AG10803 (cell line): ENCODE measurements around the gene TTC27.

ENCODE experiments used
- DNase-seq: peaks from one replicate; pipeline ENCODE4 v3.0.0; 2010; ENCODE audit warnings: low read depth
- H3K4me3 ChIP-seq: 2 replicates; pipeline ENCODE4 v1.5.1; 2011; ENCODE audit warnings: mild to moderate bottlenecking, low read length, control low read depth
- TF ChIP-seq, protein P1 (sequence below): conservative IDR thresholded peaks from 2 replicates; pipeline ENCODE4 v1.5.1; 2011; ENCODE audit warnings: mild to moderate bottlenecking, low read length, control low read depth, inconsistent platforms

The TTC27 gene

DNA sequence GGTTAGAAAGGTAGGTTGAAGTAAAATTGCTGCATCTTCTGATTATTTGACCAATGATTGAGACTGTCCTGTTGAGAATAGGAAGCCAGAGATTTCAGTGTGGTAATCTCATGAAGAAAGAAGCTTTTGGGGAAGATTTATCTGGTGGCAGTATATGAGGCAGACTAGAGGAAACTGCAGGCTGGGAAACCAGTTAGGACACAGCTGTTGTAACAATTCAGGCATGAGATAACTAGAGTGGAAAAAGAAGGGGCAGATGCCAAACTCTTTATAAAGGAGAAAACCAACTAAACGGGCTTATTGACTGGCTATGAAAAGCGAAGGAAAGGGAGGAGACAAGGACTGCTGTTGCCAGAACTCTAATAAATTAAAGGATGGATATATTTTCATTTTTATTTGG, 155.6 kb downstream of the TTC27 start:
- no peak for DNase-seq

DNA sequence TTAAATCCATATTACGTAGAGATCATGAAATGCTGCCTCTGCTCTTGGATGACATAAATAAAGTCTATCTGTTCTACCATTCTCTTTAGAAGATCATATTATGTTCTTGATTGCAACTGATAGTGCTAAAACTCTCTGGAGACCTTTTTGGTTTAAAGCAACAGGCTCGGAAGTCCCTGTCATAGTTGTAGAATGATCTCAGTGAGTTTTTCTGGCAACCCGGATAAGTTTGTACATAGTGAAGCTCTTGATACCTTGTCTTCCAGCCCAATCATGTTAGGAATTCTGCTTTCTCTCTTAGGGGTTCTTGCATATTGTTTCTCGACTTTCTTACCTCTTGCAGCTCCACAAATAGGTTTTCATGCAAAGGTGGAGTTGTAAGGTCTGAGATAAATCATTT, 156.1 kb downstream of the TTC27 start:
- TF ChIP-seq, protein P1, sequence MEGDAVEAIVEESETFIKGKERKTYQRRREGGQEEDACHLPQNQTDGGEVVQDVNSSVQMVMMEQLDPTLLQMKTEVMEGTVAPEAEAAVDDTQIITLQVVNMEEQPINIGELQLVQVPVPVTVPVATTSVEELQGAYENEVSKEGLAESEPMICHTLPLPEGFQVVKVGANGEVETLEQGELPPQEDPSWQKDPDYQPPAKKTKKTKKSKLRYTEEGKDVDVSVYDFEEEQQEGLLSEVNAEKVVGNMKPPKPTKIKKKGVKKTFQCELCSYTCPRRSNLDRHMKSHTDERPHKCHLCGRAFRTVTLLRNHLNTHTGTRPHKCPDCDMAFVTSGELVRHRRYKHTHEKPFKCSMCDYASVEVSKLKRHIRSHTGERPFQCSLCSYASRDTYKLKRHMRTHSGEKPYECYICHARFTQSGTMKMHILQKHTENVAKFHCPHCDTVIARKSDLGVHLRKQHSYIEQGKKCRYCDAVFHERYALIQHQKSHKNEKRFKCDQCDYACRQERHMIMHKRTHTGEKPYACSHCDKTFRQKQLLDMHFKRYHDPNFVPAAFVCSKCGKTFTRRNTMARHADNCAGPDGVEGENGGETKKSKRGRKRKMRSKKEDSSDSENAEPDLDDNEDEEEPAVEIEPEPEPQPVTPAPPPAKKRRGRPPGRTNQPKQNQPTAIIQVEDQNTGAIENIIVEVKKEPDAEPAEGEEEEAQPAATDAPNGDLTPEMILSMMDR, result no peak
- H3K4me3 ChIP-seq, result no peak overlapping the region
- no peak for DNase-seq

More for the DNA sequence above, 155.6 kb downstream of the TTC27 start:
- H3K4me3 ChIP-seq, result no peak overlapping the region
- TF ChIP-seq, protein P1, result no peak

DNA sequence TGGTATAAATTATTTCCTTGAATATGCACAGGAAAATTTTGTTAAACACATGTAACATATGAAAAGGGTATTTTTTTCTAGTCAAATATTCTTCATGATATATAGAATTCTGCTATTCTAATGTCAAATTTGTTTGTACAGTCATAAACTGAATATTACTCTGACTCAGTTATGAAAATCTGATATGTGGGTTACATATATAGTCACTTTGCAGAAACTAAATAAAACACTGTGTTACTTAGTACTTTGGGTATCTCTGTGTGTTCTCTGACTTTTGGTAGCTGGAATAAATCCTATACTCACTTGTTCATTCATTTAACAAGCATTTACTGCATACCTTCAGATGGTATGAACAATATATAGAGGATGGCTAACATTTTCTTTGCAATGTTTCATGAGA, 159.4 kb downstream of the TTC27 start:
- TF ChIP-seq, protein P1, result no peak
- no peak overlapping the region for H3K4me3 ChIP-seq
- no peak for DNase-seq

DNA sequence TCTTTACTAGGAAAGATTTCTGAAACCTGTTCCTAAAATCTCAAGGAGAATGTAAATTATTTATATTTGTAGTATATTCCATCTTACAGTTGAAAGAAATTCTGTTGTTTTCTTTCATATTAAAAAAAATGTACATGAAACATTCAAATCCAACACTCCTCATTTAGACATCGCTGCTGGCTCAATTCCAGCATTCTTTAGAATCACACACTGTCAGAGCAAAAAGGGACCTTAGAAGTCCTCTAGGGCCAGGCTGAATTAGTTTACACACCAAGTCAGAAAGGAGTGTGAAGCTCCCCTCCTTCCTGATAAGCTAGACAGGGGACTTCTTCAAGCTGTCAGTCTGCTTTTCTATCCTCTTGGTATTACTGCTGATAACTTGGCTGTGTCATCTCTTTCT, 160.3 kb downstream of the TTC27 start:
- DNase-seq, result no peak
- TF ChIP-seq, protein P1, result no peak
- H3K4me3 ChIP-seq, result no peak overlapping the region

DNA sequence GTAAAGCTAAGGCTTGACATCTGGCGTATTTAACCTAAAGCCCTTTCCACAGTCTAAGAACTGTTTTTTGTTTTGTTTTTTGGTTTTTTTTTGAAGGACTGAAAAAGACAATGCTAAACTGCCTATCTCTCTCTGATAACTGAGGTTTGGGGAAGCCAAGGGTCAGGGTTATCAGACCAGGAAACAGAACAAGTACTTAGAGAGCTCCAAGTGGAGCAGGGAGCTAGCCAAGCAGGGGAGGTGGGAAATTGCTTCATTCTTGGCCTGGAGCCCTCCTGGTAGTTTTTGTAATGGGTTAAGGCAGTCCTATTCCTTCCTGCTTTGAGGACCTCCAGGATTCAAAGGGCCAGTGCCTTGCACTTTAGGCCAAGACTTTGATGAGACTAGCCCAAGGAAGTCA, 164.6 kb downstream of the TTC27 start:
- H3K4me3 ChIP-seq, result no peak overlapping the region
- no peak for DNase-seq
- TF ChIP-seq, protein P1, result no peak

DNA sequence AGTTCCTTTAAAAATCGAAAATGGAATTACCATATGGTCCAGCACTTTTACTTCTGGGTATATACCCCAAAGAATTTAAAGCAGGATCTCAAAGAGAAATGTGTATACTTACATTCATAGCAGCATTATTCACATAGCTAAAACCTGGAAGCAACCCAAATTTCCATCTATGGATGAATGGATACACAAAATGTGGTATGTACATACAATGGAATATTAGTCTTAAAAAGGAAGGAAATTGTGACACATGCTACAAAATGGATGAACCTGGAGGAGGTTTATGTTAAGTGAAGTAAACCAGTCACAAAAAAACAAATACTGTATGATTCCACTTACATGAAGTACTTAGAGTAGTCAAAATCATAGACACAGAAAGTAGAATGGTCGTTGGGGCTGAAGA, 171.0 kb downstream of the TTC27 start:
- no peak overlapping the region for H3K4me3 ChIP-seq
- no peak for DNase-seq
- TF ChIP-seq, protein P1, result no peak

DNA sequence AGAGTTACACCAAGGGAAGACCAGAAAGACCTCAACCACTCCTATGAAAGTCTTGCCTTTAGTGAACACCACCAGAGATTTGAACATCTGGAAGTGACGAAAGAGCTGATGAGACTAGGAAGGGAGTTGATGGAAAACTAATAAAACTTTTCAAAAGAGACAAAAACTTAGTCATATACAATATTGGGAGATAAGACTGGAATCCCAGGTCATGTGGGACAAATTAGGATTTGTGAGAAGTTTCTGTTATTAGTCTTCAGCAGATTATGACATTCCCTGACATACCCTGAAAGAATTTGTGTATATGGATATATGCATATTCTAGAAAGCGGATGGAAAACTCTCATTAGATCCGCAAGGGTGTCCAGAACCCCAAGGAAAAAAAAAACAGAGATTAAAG, 173.9 kb downstream of the TTC27 start:
- TF ChIP-seq, protein P1, result no peak
- DNase-seq, result no peak
- no peak overlapping the region for H3K4me3 ChIP-seq
